Esophagus squamous epithelium (tissue), 5 donors: ENCODE results near the gene RNU1-2. TPM values are rescaled to one million over a fixed set of nuclear protein-coding genes. Genes with fewer than 3 reads are reported as not detected.

Experiments used
- DNase-seq: peaks from one replicate; lab custom pipeline; 2025; lab: John Stamatoyannopoulos, UW
- H3K27ac ChIP-seq, 4 donors: fragments of 200-600 bp; sonication (generic); one replicate each; pipeline ENCODE4 v1.5.1; 2016 to 2019; ENCODE audit warnings: mild to moderate bottlenecking in 1 of 4
- H3K27me3 ChIP-seq, 4 donors: fragments of 200-600 bp; sonication (generic); 1 replicate in 3 of 4; 2 replicates in 1 of 4; pipeline versions ENCODE4 v1.5.1 to v1.6.0; 2017 to 2021; ENCODE audit warnings: antibody characterized with exemption in 1 of 4
- H3K36me3 ChIP-seq, 3 donors: fragments of 200-600 bp; sonication (generic); one replicate each; pipeline ENCODE4 v1.5.1; 2016 to 2019
- H3K4me1 ChIP-seq, 3 donors: fragments of 200-600 bp; sonication (generic); one replicate each; pipeline ENCODE4 v1.5.1; 2017 to 2019
- H3K4me3 ChIP-seq, 4 donors: fragments of 200-600 bp; sonication (generic); 1 replicate in 3 of 4; 2 replicates in 1 of 4; pipeline ENCODE4 v1.5.1; 2016 to 2019; ENCODE audit warnings: mild to moderate bottlenecking in 2 of 4, moderate library complexity in 1 of 4
- H3K9me3 ChIP-seq, 3 donors: fragments of 200-600 bp; sonication (generic); one replicate each; pipeline ENCODE4 v1.5.1; 2016 to 2019
- CTCF ChIP-seq, 6 experiments: fragments of 450-650 bp in 4 of 6; fragments of 200-600 bp in 2 of 6; sonication (generic) in 2 of 6; IDR thresholded peaks; one replicate each; pipeline ENCODE4 v1.5.1; 2016 to 2019; ENCODE audit warnings: antibody characterized with exemption in 6 of 6, mild to moderate bottlenecking in 4 of 6, moderate library complexity in 4 of 6
- POLR2A ChIP-seq, 4 donors: fragments of 450-650 bp; IDR thresholded peaks; one replicate each; pipeline ENCODE4 v1.6.1; 2017; ENCODE audit warnings: antibody characterized with exemption in 4 of 4, mild to moderate bottlenecking in 4 of 4, moderate library complexity in 3 of 4
- WGBS, 2 donors: methylation state at CpG; one replicate each; pipeline ENCODE4 v1.1.5; 2018; 5-methylcytosine and 5-hydroxymethylcytosine counted together
- intact Hi-C: fragments of 100-400 bp; cut with DNase I; formaldehyde crosslinking; loops from one replicate; pipeline ENCODE4 v1.15.0; 2022
- total RNA-seq, 4 donors: library from RNA; depleted of rRNA; stranded (reverse); fragments of >200 nt; gene quantifications; one replicate each; pipeline ENCODE4 v1.1.0, GENCODE V29; 2016
- donor health status: DM: yes; HTN: yes; CAD: no.

The RNU1-2 gene
- total RNA-seq, 4 donors from 2014 or later: under 0.01 TPM

DNA sequence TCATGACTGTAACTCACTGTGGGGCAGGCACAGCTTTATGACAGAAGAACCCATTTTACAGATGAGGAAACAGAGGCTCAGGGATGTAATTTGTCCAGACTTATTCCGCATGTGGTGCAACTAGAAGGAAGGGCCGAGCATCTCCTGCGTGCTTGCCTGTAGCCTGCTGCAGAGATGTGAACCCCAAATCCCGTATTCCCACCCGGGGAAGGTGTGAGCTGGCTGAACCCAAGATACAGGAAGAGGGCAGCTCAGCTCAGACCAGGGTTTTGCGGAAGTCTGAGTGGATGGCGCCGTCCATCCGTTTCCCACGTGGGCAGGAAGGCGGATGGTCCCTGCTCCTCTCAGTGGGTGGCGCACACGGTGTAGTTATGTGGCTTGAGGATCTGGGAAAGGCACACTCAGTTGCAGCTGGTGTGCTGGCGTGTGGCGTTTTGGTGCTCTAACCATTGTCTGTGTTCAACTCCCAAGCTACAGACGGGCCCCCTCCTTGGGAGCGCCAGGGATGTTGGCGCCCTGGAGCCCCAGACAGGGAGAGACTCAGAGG lies 27.2 kb downstream of the RNU1-2 start:
- TF ChIP-seq CTCF (IDR thresholded peaks at IDR 0.05) (no peak), POLR2A (IDR thresholded peaks at IDR 0.05) (no peak)
- Histone ChIP-seq H3K4me3 (no peak overlapping the region), H3K9me3 (no peaks in the 10 kb centered on the region), H3K36me3 (peaks cover 0 to 7% (median 0%) of the 10 kb centered on the region in 3 donors), H3K27ac (no peak overlapping the region), H3K27me3 (no peaks in the 10 kb centered on the region), H3K4me1 (peaks cover 30 to 56% (median 41%) of the 10 kb centered on the region in 3 donors)
- intact Hi-C loops: no loop called here
- no peak for DNase-seq
- 77 to 87% methylated on average over 17 to 18 of the region's 18 CpGs for WGBS, 2 donors

- TF ChIP-seq CTCF (IDR thresholded peaks at IDR 0.05) (no peak), POLR2A (IDR thresholded peaks at IDR 0.05) (no peak)
- peaks cover 30 to 70% (median 42%) of the 10 kb centered on the region in 3 donors for H3K4me1 ChIP-seq
- H3K9me3 ChIP-seq: no peaks in the 10 kb centered on the region
- peaks cover 0 to 7% (median 0%) of the 10 kb centered on the region in 3 donors for H3K36me3 ChIP-seq
- H3K27me3 ChIP-seq: no peaks in the 10 kb centered on the region
- H3K27ac ChIP-seq: peak overlapping the region in 3 of 4 donors; percentile 81 to 87 (median 85)
- 76 to 78% methylated on average over 22 to 23 of the region's 23 CpGs for WGBS, 2 donors
- no peak for DNase-seq
- H3K4me3 ChIP-seq: no peak overlapping the region
- intact Hi-C loops: no loop called here
These were observed 28.6 kb downstream of the RNU1-2 start for GRCh38 chr1:16924216-16924918.

- WGBS, 2 donors: 64 to 78% methylated on average over 12 to 13 of the region's 13 CpGs
These were observed 29.2 kb downstream of the RNU1-2 start for GRCh38 chr1:16924919-16925477.

GRCh38 chr1:16925635-16926490 lies 30.1 kb downstream of the RNU1-2 start:
- H3K9me3 ChIP-seq: no peaks in the 10 kb centered on the region
- TF ChIP-seq POLR2A (IDR thresholded peaks at IDR 0.05) (no peak), CTCF (IDR thresholded peaks at IDR 0.05) (no peak)
- WGBS, 2 donors: 51 to 55% methylated on average over 10 to 12 of the region's 13 CpGs
- peaks cover 34 to 85% (median 49%) of the 10 kb centered on the region in 3 donors for H3K4me1 ChIP-seq
- no peak for DNase-seq
- intact Hi-C loops: no loop called here
- H3K4me3 ChIP-seq: no peak overlapping the region
- H3K27me3 ChIP-seq: no peaks in the 10 kb centered on the region
- H3K27ac ChIP-seq: peak overlapping the region; percentile 77 to 87 (median 83)
- peaks cover 0 to 20% (median 0%) of the 10 kb centered on the region in 3 donors for H3K36me3 ChIP-seq

More at GRCh38 chr1:16924919-16925477, 29.2 kb downstream of the RNU1-2 start:
- TF ChIP-seq POLR2A (IDR thresholded peaks at IDR 0.05): no peak
- peak in 1 of 6 experiments; percentile 34 for TF ChIP-seq CTCF (IDR thresholded peaks at IDR 0.05)
- intact Hi-C loops: no loop called here
- Histone ChIP-seq H3K27me3 (no peaks in the 10 kb centered on the region), H3K9me3 (no peaks in the 10 kb centered on the region), H3K36me3 (peaks cover 0 to 12% (median 0%) of the 10 kb centered on the region in 3 donors), H3K27ac (peak overlapping the region; percentile 77 to 87 (median 83)), H3K4me1 (peaks cover 32 to 76% (median 49%) of the 10 kb centered on the region in 3 donors), H3K4me3 (no peak overlapping the region)
- no peak for DNase-seq
